Measurements from ENCODE around the gene DARS2. TPM values are rescaled to one million over a fixed set of nuclear protein-coding genes. Genes with fewer than 3 reads are reported as not detected.

The DARS2 gene, protein sequence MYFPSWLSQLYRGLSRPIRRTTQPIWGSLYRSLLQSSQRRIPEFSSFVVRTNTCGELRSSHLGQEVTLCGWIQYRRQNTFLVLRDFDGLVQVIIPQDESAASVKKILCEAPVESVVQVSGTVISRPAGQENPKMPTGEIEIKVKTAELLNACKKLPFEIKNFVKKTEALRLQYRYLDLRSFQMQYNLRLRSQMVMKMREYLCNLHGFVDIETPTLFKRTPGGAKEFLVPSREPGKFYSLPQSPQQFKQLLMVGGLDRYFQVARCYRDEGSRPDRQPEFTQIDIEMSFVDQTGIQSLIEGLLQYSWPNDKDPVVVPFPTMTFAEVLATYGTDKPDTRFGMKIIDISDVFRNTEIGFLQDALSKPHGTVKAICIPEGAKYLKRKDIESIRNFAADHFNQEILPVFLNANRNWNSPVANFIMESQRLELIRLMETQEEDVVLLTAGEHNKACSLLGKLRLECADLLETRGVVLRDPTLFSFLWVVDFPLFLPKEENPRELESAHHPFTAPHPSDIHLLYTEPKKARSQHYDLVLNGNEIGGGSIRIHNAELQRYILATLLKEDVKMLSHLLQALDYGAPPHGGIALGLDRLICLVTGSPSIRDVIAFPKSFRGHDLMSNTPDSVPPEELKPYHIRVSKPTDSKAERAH
- total RNA-seq (2022; extraction: Qiagen RNA extraction): 40.9 to 48.4 TPM (median 44.1 TPM) in 5 replicates

DNA sequence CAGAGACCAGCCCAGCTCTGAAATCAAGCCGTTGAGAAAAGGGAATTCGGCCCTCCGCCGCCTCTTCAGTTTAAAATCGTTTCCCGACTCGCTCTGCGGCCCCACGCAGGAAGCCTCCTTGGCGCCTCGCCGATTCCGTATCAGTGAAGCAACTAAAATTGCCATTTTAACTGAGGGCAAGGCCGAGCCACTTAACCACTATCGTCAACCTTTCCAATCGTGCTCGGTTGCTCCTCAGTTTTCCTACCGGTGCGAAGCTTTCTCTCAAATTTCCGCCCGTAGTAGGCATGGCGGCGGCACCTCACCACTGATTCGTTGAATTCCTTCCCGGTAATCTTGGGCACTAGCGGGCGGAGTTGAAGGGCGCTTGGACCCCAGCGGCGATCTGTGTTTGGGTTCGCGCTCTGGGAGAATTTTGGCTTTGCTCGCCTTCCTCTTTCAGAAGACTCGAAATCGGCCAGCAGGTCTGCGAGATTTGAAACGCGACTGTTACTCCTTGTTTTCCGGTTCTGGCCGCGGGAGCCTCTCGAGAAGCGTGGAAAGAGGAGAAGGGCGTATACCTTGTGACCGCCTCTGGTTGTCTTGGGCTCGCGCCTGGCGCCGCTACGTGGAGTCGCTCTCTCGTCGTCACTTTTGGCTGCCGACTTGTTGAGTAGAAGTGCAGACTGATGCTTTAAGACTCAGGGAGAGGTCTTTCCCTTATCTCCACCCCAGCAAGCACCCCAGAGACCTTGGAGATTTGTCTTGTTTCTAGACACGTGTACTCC, at the start of gene DARS2, which contains the start of gene CENPL:
TSS of gene DARS2 (plus strand) at position 359 of the 767 bp plus-strand sequence. CDS start 557 bp downstream, outside the sequence.
TSS of gene CENPL (minus strand) at position 569 of the 767 bp plus-strand sequence. CDS start 13,584 bp downstream, outside the sequence.

GRCh38 chr1:173867753-173868265, 43.3 kb downstream of the DARS2 start, which contains the start of gene GAS5:
Gene GAS5, minus strand, starts transcription at chr1:173867989.

GRCh38 chr1:173868266-173869020, 44.0 kb downstream of the DARS2 start, which contains the start of gene ZBTB37:
Gene ZBTB37, plus strand, starts transcription at chr1:173868380. Its CDS starts 1,846 bp downstream, at chr1:173870226.

Other genes with a start within 250 kb of the DARS2 start
- not detected in 5 replicates for gene SLC9C2, start 221.6 kb upstream of the DARS2 start, total RNA-seq (2022; extraction: Qiagen RNA extraction)
- gene TEX50, start 189.3 kb upstream of the DARS2 start, total RNA-seq (2022; extraction: Qiagen RNA extraction): not detected in 5 replicates
- 0.11 to 0.19 TPM (median 0.16 TPM) in 4 of 5 replicates, not detected in the other for gene ANKRD45, start 154.8 kb upstream of the DARS2 start, total RNA-seq (2022; extraction: Qiagen RNA extraction)
- gene KLHL20, start 109.7 kb upstream of the DARS2 start, total RNA-seq (2022; extraction: Qiagen RNA extraction): 11.3 to 14.5 TPM (median 13.7 TPM) in 5 replicates
- 12.6 to 16.0 TPM (median 14.1 TPM) in 5 replicates for gene CENPL, start 210 bp downstream of the DARS2 start, total RNA-seq (2022; extraction: Qiagen RNA extraction)
- gene GAS5, start 43.3 kb downstream of the DARS2 start, total RNA-seq (2022; extraction: Qiagen RNA extraction): 228 to 311 TPM (median 240 TPM) in 5 replicates
- 0.90 to 2.3 TPM (median 1.9 TPM) in 5 replicates for gene ZBTB37, start 43.7 kb downstream of the DARS2 start, total RNA-seq (2022; extraction: Qiagen RNA extraction)
- 0.06 to 0.16 TPM (median 0.13 TPM) in 4 of 5 replicates, not detected in the other for gene SERPINC1, start 92.7 kb downstream of the DARS2 start, total RNA-seq (2022; extraction: Qiagen RNA extraction)
- gene RC3H1, start 197.7 kb downstream of the DARS2 start, total RNA-seq (2022; extraction: Qiagen RNA extraction): 4.5 to 12.4 TPM (median 7.4 TPM) in 5 replicates